Measurements from ENCODE around the gene MED16.

MED16 gene

GRCh38 chr19:924553-925086 lies 31.6 kb upstream of the MED16 start:
- H3K4me1 Mint-ChIP-seq, result peaks cover 28% of the 10 kb centered on the region
- peak overlapping the region; percentile 55 for H3K27ac Mint-ChIP-seq
- CTCF ChIA-PET, result interaction anchor here (0.8 to 3.7 kb wide), 2 partner anchors 58 to 61 kb away, joined by 5 to 74 read pairs; partner anchors contain the start of gene WDR18
- peaks cover 16% of the 10 kb centered on the region for H3K27me3 Mint-ChIP-seq
- peaks cover 2% of the 10 kb centered on the region for H3K36me3 Mint-ChIP-seq
- peak overlapping the region; percentile 76 for H3K4me3 Mint-ChIP-seq
- peak; percentile 51 for DNase-seq
- H3K9me3 Mint-ChIP-seq, result no peaks in the 10 kb centered on the region

GRCh38 chr19:920051-920864 lies 27.3 kb upstream of the MED16 start:
- Mint-ChIP-seq H3K27ac (peak overlapping the region; percentile 49), H3K4me3 (peak overlapping the region; percentile 73), H3K36me3 (no peaks in the 10 kb centered on the region), H3K9me3 (no peaks in the 10 kb centered on the region), H3K27me3 (peaks cover 48% of the 10 kb centered on the region), H3K4me1 (peaks cover 37% of the 10 kb centered on the region)
- CTCF ChIA-PET, result interaction anchor here (0.8 to 4.5 kb wide), 3 partner anchors 57 to 64 kb away, joined by 4 to 24 read pairs (median 6); partner anchors contain the start of gene WDR18
- DNase-seq, result peak; percentile 73

- H3K27me3 Mint-ChIP-seq, result peaks cover 55% of the 10 kb centered on the region
- H3K4me3 Mint-ChIP-seq, result peak overlapping the region; percentile 60
- H3K4me1 Mint-ChIP-seq, result peaks cover 36% of the 10 kb centered on the region
- H3K36me3 Mint-ChIP-seq, result no peaks in the 10 kb centered on the region
- H3K27ac Mint-ChIP-seq, result peak overlapping the region; percentile 55
- H3K9me3 Mint-ChIP-seq, result no peaks in the 10 kb centered on the region
- peak; percentile 59 for DNase-seq
- CTCF ChIA-PET, result interaction anchor here (0.8 to 4.5 kb wide), 3 partner anchors 56 to 65 kb away, joined by 4 to 24 read pairs (median 6); partner anchors contain the start of gene WDR18
These were observed 26.4 kb upstream of the MED16 start for GRCh38 chr19:919199-920050.

DNA sequence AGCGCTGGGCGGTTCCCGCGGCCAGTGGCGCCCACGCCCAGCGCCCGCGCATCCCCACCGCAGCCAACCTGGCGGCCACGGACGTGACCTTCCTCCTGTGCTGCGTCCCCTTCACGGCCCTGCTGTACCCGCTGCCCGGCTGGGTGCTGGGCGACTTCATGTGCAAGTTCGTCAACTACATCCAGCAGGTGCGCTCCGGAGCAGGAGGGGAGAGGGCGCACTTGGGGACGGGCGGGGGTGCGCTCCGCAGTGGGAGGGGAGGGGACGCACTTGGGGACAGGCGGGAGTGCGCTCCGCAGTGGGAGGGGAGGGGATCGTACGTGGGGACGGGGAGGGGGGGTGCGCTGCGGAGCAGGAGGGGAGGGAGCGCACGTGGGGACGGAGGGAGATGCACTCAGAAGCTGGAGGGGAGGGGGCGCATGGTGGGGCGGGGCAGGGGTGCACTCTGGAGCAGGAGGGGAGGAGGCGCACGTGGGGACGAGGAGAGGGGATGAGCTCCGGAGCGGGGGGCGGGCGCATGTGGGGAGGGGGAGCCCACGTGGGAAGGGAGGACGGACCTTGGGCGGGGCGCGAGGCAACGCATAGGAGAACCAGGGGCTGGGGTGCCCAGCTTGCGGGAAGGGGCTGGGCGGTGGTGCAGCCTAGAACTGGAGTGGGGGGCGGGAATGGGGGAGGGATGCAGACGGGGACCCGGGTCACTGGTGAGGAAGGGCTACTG lies 25.7 kb upstream of the MED16 start:
- Mint-ChIP-seq H3K27me3 (peaks cover 54% of the 10 kb centered on the region), H3K9me3 (no peaks in the 10 kb centered on the region), H3K4me3 (peak overlapping the region; percentile 60), H3K36me3 (no peaks in the 10 kb centered on the region), H3K27ac (no peak overlapping the region), H3K4me1 (peaks cover 33% of the 10 kb centered on the region)
- DNase-seq, result peak; percentile 62
- CTCF ChIA-PET, result interaction anchor here (4.5 kb wide), 1 partner anchor 55 kb away, joined by 24 read pairs; no protein-coding TSS in a partner anchor

GRCh38 chr19:918152-918437 lies 25.1 kb upstream of the MED16 start:
- H3K9me3 Mint-ChIP-seq, result no peaks in the 10 kb centered on the region
- H3K4me3 Mint-ChIP-seq, result peak overlapping the region; percentile 61
- H3K27ac Mint-ChIP-seq, result no peak overlapping the region
- H3K36me3 Mint-ChIP-seq, result no peaks in the 10 kb centered on the region
- H3K27me3 Mint-ChIP-seq, result peaks cover 49% of the 10 kb centered on the region
- CTCF ChIA-PET, result interaction anchor here (4.5 kb wide), 1 partner anchor 55 kb away, joined by 24 read pairs; no protein-coding TSS in a partner anchor
- no peak for DNase-seq
- H3K4me1 Mint-ChIP-seq, result peaks cover 30% of the 10 kb centered on the region

GRCh38 chr19:917323-918151 lies 24.6 kb upstream of the MED16 start, which contains the start of gene KISS1R:
TSS of gene KISS1R (plus strand) at chr19:917333. CDS start at chr19:917503, 170 bp downstream.
- Mint-ChIP-seq H3K4me1 (peaks cover 30% of the 10 kb centered on the region), H3K36me3 (no peaks in the 10 kb centered on the region), H3K9me3 (no peaks in the 10 kb centered on the region), H3K27ac (peak within 1 kb of the TSS; percentile 68), H3K27me3 (peaks cover 48% of the 10 kb centered on the region), H3K4me3 (peak within 1 kb of the TSS; percentile 61)
- CTCF ChIA-PET, result interaction anchor here (4.5 kb wide), 1 partner anchor 54 kb away, joined by 24 read pairs; no protein-coding TSS in a partner anchor
- DNase-seq, result peak; percentile 53

GRCh38 chr19:916645-917322 lies 23.8 kb upstream of the MED16 start:
- CTCF ChIA-PET, result interaction anchor here (1.1 to 4.5 kb wide), 3 partner anchors 53 to 75 kb away, joined by 4 to 24 read pairs (median 12); no protein-coding TSS in a partner anchor
- H3K9me3 Mint-ChIP-seq, result no peaks in the 10 kb centered on the region
- DNase-seq, result peak; percentile 41
- peaks cover 27% of the 10 kb centered on the region for H3K4me1 Mint-ChIP-seq
- peaks cover 47% of the 10 kb centered on the region for H3K27me3 Mint-ChIP-seq
- H3K36me3 Mint-ChIP-seq, result no peaks in the 10 kb centered on the region
- no peak overlapping the region for H3K27ac Mint-ChIP-seq
- peak overlapping the region; percentile 40 for H3K4me3 Mint-ChIP-seq

- Mint-ChIP-seq H3K36me3 (peaks cover 15% of the 10 kb centered on the region), H3K27me3 (peaks cover 25% of the 10 kb centered on the region), H3K4me1 (peaks cover 39% of the 10 kb centered on the region), H3K27ac (peak within 1 kb of the TSS; percentile 94), H3K4me3 (peak within 1 kb of the TSS; percentile 85), H3K9me3 (no peaks in the 10 kb centered on the region)
- CTCF ChIA-PET, result interaction anchor here (0.6 to 0.7 kb wide), 2 partner anchors 50 to 56 kb away, joined by 3 read pairs; no protein-coding TSS in a partner anchor
- DNase-seq, result peak; percentile 90
These were observed 20.2 kb upstream of the MED16 start, which contains the start of gene R3HDM4 for GRCh38 chr19:913080-913748. TSS of gene R3HDM4 (minus strand) at chr19:913219. CDS start at chr19:913157, 62 bp downstream.

DNA sequence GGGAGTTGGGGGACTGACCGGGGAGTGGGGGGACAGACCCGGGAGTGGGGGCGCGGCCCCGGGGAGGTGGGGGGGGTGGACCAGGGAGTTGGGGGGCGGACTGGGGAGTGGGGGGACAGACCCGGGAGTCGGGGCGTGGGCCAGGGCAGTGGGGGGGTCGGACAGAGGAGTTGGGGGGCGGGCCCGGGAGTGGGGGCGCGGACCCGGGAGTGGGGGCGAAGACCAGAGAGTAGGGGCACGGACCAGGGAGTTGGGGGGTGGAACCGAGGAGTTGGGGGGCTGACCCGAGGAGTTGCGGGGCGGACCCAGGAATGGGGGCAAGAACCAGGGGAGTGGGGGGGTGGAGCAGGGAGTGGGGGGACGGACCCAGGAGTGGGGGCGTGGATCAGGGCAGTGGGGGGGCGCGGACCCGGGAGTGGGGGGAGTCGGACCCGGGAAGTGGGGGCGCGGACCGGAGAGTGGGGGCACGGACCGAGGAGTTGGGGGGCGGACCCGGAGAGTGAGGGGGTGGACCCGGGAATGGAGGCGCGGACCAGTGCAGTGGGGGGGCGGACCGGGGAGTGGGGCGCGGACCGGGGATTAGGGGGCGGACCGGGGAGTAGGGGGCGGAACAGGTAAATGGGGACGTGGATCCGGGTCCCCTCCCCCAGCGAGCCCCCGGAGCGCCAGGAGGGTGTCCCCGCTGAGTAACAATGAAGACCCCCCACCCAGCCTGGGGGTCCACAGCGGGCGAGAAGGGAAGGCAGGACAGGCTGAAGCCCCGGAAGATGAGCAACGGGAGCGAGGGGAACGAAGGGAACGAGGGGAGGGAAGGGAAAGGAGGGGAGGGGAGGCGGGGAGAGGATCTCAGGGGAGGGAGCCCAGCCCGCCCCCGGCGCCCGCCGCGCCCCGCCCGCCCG lies 19.4 kb upstream of the MED16 start:
- H3K9me3 Mint-ChIP-seq, result no peaks in the 10 kb centered on the region
- peak overlapping the region; percentile 88 for H3K27ac Mint-ChIP-seq
- peak; percentile 69 for DNase-seq
- CTCF ChIA-PET, result no interaction called here
- H3K4me1 Mint-ChIP-seq, result peaks cover 44% of the 10 kb centered on the region
- peak overlapping the region; percentile 80 for H3K4me3 Mint-ChIP-seq
- peaks cover 15% of the 10 kb centered on the region for H3K36me3 Mint-ChIP-seq
- peaks cover 17% of the 10 kb centered on the region for H3K27me3 Mint-ChIP-seq

GRCh38 chr19:911197-912033 lies 18.4 kb upstream of the MED16 start:
- H3K4me1 Mint-ChIP-seq, result peaks cover 52% of the 10 kb centered on the region
- peak overlapping the region; percentile 77 for H3K4me3 Mint-ChIP-seq
- H3K27me3 Mint-ChIP-seq, result peaks cover 9% of the 10 kb centered on the region
- DNase-seq, result no peak
- CTCF ChIA-PET, result no interaction called here
- peaks cover 18% of the 10 kb centered on the region for H3K36me3 Mint-ChIP-seq
- peak overlapping the region; percentile 87 for H3K27ac Mint-ChIP-seq
- H3K9me3 Mint-ChIP-seq, result no peaks in the 10 kb centered on the region
